Measurements from ENCODE around the gene BFSP2.

The BFSP2 gene

DNA sequence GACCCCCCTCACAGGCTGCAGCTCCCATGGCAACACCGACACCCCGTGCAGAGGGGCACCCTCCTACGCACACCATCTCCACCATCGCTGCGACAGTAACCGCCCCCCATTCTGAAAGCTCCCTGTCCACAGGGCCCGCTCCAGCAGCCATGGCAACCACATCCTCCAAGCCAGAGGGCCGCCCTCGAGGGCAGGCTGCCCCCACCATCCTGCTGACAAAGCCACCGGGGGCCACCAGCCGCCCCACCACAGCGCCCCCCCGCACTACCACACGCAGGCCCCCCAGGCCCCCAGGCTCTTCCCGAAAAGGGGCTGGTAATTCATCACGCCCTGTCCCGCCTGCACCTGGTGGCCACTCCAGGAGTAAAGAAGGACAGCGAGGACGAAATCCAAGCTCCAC lies 19.9 kb upstream of the BFSP2 start:
- TF ChIP-seq, protein P1, sequence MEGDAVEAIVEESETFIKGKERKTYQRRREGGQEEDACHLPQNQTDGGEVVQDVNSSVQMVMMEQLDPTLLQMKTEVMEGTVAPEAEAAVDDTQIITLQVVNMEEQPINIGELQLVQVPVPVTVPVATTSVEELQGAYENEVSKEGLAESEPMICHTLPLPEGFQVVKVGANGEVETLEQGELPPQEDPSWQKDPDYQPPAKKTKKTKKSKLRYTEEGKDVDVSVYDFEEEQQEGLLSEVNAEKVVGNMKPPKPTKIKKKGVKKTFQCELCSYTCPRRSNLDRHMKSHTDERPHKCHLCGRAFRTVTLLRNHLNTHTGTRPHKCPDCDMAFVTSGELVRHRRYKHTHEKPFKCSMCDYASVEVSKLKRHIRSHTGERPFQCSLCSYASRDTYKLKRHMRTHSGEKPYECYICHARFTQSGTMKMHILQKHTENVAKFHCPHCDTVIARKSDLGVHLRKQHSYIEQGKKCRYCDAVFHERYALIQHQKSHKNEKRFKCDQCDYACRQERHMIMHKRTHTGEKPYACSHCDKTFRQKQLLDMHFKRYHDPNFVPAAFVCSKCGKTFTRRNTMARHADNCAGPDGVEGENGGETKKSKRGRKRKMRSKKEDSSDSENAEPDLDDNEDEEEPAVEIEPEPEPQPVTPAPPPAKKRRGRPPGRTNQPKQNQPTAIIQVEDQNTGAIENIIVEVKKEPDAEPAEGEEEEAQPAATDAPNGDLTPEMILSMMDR (conservative IDR thresholded peaks at IDR 0.05; ENCODE audit: low read length): no peak
- no peak for TF ChIP-seq EZH2phosphoT487 (IDR thresholded peaks at IDR 0.05; ENCODE audit: borderline replicate concordance)

GRCh38 chr3:133380481-133381225 lies 19.2 kb upstream of the BFSP2 start:
- H3K4me2 ChIP-seq (ENCODE audit: low read depth, low read length, poor library complexity, severe bottlenecking): no peak overlapping the region
- no peak for TF ChIP-seq EZH2phosphoT487 (IDR thresholded peaks at IDR 0.05; ENCODE audit: borderline replicate concordance)
- TF ChIP-seq, protein P1 (conservative IDR thresholded peaks at IDR 0.05; ENCODE audit: low read length): no peak
- no peaks in the 10 kb centered on the region for H3K4me1 ChIP-seq (ENCODE audit: insufficient read depth, low read length, poor library complexity, severe bottlenecking)
- no peaks in the 10 kb centered on the region for H3F3A ChIP-seq (ENCODE audit: low read depth)
- H3K9me3 ChIP-seq (ENCODE audit: insufficient read depth, low read depth, low read length): no peaks in the 10 kb centered on the region
- no peaks in the 10 kb centered on the region for H4K20me1 ChIP-seq (ENCODE audit: insufficient read depth, low read length, poor library complexity, severe bottlenecking)
- H3K79me2 ChIP-seq (ENCODE audit: insufficient read depth, low read length): no peaks in the 10 kb centered on the region
- no peak overlapping the region for H3K9ac ChIP-seq (ENCODE audit: low read depth, low read length, poor library complexity, severe bottlenecking)
- H3K9me2 ChIP-seq (replicated peaks; ENCODE audit: low read depth, low read length): no peaks in the 10 kb centered on the region
- no peak overlapping the region for H3K4me3 ChIP-seq (ENCODE audit: low read length, poor library complexity, severe bottlenecking)
- no peak overlapping the region for H2AFZ ChIP-seq (ENCODE audit: low read length)
- no peaks in the 10 kb centered on the region for H3K27me3 ChIP-seq (ENCODE audit: insufficient read depth, low read length, poor library complexity, severe bottlenecking)
- H3K36me3 ChIP-seq (ENCODE audit: insufficient read depth, low read length): no peaks in the 10 kb centered on the region

More for the DNA sequence above, 19.9 kb upstream of the BFSP2 start:
- H3K36me3 ChIP-seq (ENCODE audit: insufficient read depth, low read length): no peaks in the 10 kb centered on the region
- no peaks in the 10 kb centered on the region for H3K79me2 ChIP-seq (ENCODE audit: insufficient read depth, low read length)
- H3F3A ChIP-seq (ENCODE audit: low read depth): no peaks in the 10 kb centered on the region
- no peaks in the 10 kb centered on the region for H3K9me2 ChIP-seq (replicated peaks; ENCODE audit: low read depth, low read length)
- no peak overlapping the region for H3K4me2 ChIP-seq (ENCODE audit: low read depth, low read length, poor library complexity, severe bottlenecking)
- no peaks in the 10 kb centered on the region for H3K4me1 ChIP-seq (ENCODE audit: insufficient read depth, low read length, poor library complexity, severe bottlenecking)
- no peak overlapping the region for H2AFZ ChIP-seq (ENCODE audit: low read length)
- H4K20me1 ChIP-seq (ENCODE audit: insufficient read depth, low read length, poor library complexity, severe bottlenecking): no peaks in the 10 kb centered on the region
- H3K9me3 ChIP-seq (ENCODE audit: insufficient read depth, low read depth, low read length): no peaks in the 10 kb centered on the region
- no peak overlapping the region for H3K9ac ChIP-seq (ENCODE audit: low read depth, low read length, poor library complexity, severe bottlenecking)
- H3K4me3 ChIP-seq (ENCODE audit: low read length, poor library complexity, severe bottlenecking): no peak overlapping the region
- no peaks in the 10 kb centered on the region for H3K27me3 ChIP-seq (ENCODE audit: insufficient read depth, low read length, poor library complexity, severe bottlenecking)

- Histone ChIP-seq H3K36me3 (ENCODE audit: insufficient read depth, low read length) (no peaks in the 10 kb centered on the region), H4K20me1 (ENCODE audit: insufficient read depth, low read length, poor library complexity, severe bottlenecking) (no peaks in the 10 kb centered on the region), H3K4me2 (ENCODE audit: low read depth, low read length, poor library complexity, severe bottlenecking) (no peak overlapping the region), H3K27me3 (ENCODE audit: insufficient read depth, low read length, poor library complexity, severe bottlenecking) (no peaks in the 10 kb centered on the region), H3K9me2 (replicated peaks; ENCODE audit: low read depth, low read length) (no peaks in the 10 kb centered on the region), H3K9me3 (ENCODE audit: insufficient read depth, low read depth, low read length) (no peaks in the 10 kb centered on the region), H3K4me1 (ENCODE audit: insufficient read depth, low read length, poor library complexity, severe bottlenecking) (no peaks in the 10 kb centered on the region), H2AFZ (ENCODE audit: low read length) (no peak overlapping the region), H3F3A (ENCODE audit: low read depth) (no peaks in the 10 kb centered on the region), H3K4me3 (ENCODE audit: low read length, poor library complexity, severe bottlenecking) (no peak overlapping the region), H3K79me2 (ENCODE audit: insufficient read depth, low read length) (no peaks in the 10 kb centered on the region), H3K9ac (ENCODE audit: low read depth, low read length, poor library complexity, severe bottlenecking) (no peak overlapping the region)
- TF ChIP-seq, protein P1 (conservative IDR thresholded peaks at IDR 0.05; ENCODE audit: low read length): no peak
- TF ChIP-seq EZH2phosphoT487 (IDR thresholded peaks at IDR 0.05; ENCODE audit: borderline replicate concordance): no peak
These were observed 18.3 kb upstream of the BFSP2 start for GRCh38 chr3:133381346-133382109.
